Dermis microvascular lymphatic vessel endothelial cell (primary cell): ENCODE results near the gene MAGEH1. TPM values are rescaled to one million over a fixed set of nuclear protein-coding genes. Genes with fewer than 3 reads are reported as not detected.
A peak's percentile ranks its signal among the peaks of the same experiment; 100 is the strongest.
"Not testable (repeated sequence)": the region's sequence is repeated elsewhere in the genome, so short reads cannot be mapped to it uniquely, and the experiment has no call there.

Experiments used
- DNase-seq, 2 donors: peaks; one replicate each; pipeline versions ENCODE4 v3.0.0 to v3.0.0-alpha.2; 2010; ENCODE audit warnings: low read depth in 2 of 2
- total RNA-seq: library from RNA; depleted of rRNA; stranded (reverse); fragments of >200 nt; gene quantifications from 2 replicates; pipeline ENCODE4 v1.2.1, GENCODE V29; 2014

The MAGEH1 gene
- 11.7 and 18.6 TPM in 2 replicates for total RNA-seq

GRCh38 chrX:55451990-55452832 is at the start of gene MAGEH1:
TSS of gene MAGEH1 (plus strand) at chrX:55452127. CDS start at chrX:55452375, 248 bp downstream.
- peak; percentile 57 to 78 for DNase-seq

- not testable (repeated sequence) for DNase-seq
These were observed 24.8 kb upstream of the MAGEH1 start for GRCh38 chrX:55427079-55427478.

GRCh38 chrX:55443468-55443867 is 8.5 kb upstream of the MAGEH1 start:
- DNase-seq, result not testable (repeated sequence)

GRCh38 chrX:55450259-55450658 is 1.7 kb upstream of the MAGEH1 start:
- peak in 1 of 2 donors; percentile 15 for DNase-seq

GRCh38 chrX:55451141-55451540 is 786 bp upstream of the MAGEH1 start:
- no peak for DNase-seq

GRCh38 chrX:55451626-55451989 is 319 bp upstream of the MAGEH1 start:
- DNase-seq, result no peak

GRCh38 chrX:55452833-55453124 is 852 bp downstream of the MAGEH1 start:
- DNase-seq, result no peak

GRCh38 chrX:55455708-55456107 is 3.8 kb downstream of the MAGEH1 start:
- DNase-seq, result not testable (repeated sequence)

GRCh38 chrX:55459426-55459825 is 7.5 kb downstream of the MAGEH1 start:
- not testable (repeated sequence) for DNase-seq

- DNase-seq, result not testable (repeated sequence)
These were observed 8.0 kb downstream of the MAGEH1 start for GRCh38 chrX:55459926-55460325.

GRCh38 chrX:55464050-55464449 is 12.1 kb downstream of the MAGEH1 start:
- DNase-seq, result not testable (repeated sequence)

GRCh38 chrX:55465108-55465507 is 13.2 kb downstream of the MAGEH1 start:
- not testable (repeated sequence) for DNase-seq

GRCh38 chrX:55465791-55466190 is 13.9 kb downstream of the MAGEH1 start:
- DNase-seq, result not testable (repeated sequence)

GRCh38 chrX:55479956-55480355 is 28.0 kb downstream of the MAGEH1 start:
- not testable (repeated sequence) for DNase-seq

- DNase-seq, result no peak
These were observed 28.6 kb downstream of the MAGEH1 start for GRCh38 chrX:55480390-55481062.

GRCh38 chrX:55484948-55485347 is 33.0 kb downstream of the MAGEH1 start:
- DNase-seq, result no peak

GRCh38 chrX:55486736-55487135 is 34.8 kb downstream of the MAGEH1 start:
- DNase-seq, result no peak

GRCh38 chrX:55487143-55487542 is 35.2 kb downstream of the MAGEH1 start:
- no peak for DNase-seq

GRCh38 chrX:55488006-55488592 is 36.2 kb downstream of the MAGEH1 start:
- peak in 1 of 2 donors; percentile 0 for DNase-seq

- peak in 1 of 2 donors; percentile 48 for DNase-seq
These were observed 36.8 kb downstream of the MAGEH1 start for GRCh38 chrX:55488593-55489313.

GRCh38 chrX:55489314-55490009 is 37.5 kb downstream of the MAGEH1 start, which contains the start of gene USP51:
TSS of gene USP51 (minus strand) at chrX:55489848. CDS start at chrX:55488939, 909 bp downstream.
- DNase-seq, result peak; percentile 35 to 43
